ENCODE data around the gene ATP8B4. TPM values are rescaled to one million over a fixed set of nuclear protein-coding genes. Genes with fewer than 3 reads are reported as not detected.

The ATP8B4 gene
- total and polyA plus RNA-seq, 2 donors (not counting 1 experiment from before 2014, with no cell fraction given), result 3.5 to 19.5 TPM

DNA sequence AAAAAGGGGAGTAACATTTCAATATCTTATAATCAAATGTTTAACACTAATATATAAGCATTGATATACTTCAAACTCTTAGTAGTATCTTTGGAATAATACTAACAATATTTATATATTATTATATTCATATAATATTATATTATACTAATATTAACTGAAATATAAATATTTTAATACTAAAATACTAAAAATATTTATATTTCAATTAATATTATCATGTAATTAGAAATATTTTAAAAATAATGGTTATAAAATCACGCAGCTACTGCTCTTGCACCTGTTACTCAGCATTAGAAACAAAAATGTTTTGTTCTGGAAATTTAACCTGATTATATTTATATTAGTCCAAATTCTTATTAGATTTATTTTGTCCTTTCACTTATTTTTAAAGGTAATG is 12.6 kb upstream of the ATP8B4 start:
- no peaks in the 10 kb centered on the region for H4K20me1 ChIP-seq (ENCODE audit: control insufficient read depth, extremely low read depth, insufficient read depth, low read length)
- no peaks in the 10 kb centered on the region for H3K27me3 ChIP-seq (ENCODE audit: control insufficient read depth, insufficient read depth, low read length)
- H3K36me3 ChIP-seq (ENCODE audit: control insufficient read depth, insufficient read depth, low read length), result no peaks in the 10 kb centered on the region
- no peak overlapping the region for H3K27ac ChIP-seq (ENCODE audit: insufficient read depth, low read length)
- no peak overlapping the region for H3K9ac ChIP-seq (ENCODE audit: insufficient read depth, low read length)
- H3K4me1 ChIP-seq (ENCODE audit: control insufficient read depth, extremely low read depth, insufficient read depth, low read length), result peaks cover 7% of the 10 kb centered on the region
- H3K9me3 ChIP-seq (ENCODE audit: control insufficient read depth, insufficient read depth, low read depth, low read length), result no peaks in the 10 kb centered on the region
- TF ChIP-seq CTCF (conservative IDR thresholded peaks at IDR 0.05 in 1 of 2, IDR thresholded peaks at IDR 0.05 in 1 of 2; ENCODE audit: low read depth in 1 of 2, low read length in 2 of 2) (no peak), EZH2 (IDR thresholded peaks at IDR 0.05; ENCODE audit: low read length, missing control alignments) (no peak)
- no peak for DNase-seq (ENCODE audit: low read depth in 2 of 2)
- H2AFZ ChIP-seq (ENCODE audit: low read length), result no peak overlapping the region
- H3K4me3 ChIP-seq (replicated peaks in 1 of 4; ENCODE audit: control extremely low read depth in 1 of 4, insufficient read depth in 1 of 4, low read depth in 3 of 4, low read length in 4 of 4), result no peak overlapping the region
- H3K79me2 ChIP-seq (ENCODE audit: control insufficient read depth, insufficient read depth, low read length), result no peaks in the 10 kb centered on the region
- H3K4me2 ChIP-seq (ENCODE audit: extremely low read depth, insufficient read depth, low read length), result no peak overlapping the region

GRCh38 chr15:50128266-50128665 is 9.2 kb upstream of the ATP8B4 start:
- Histone ChIP-seq H3K9ac (ENCODE audit: insufficient read depth, low read length) (no peak overlapping the region), H3K4me3 (replicated peaks in 1 of 4; ENCODE audit: control extremely low read depth in 1 of 4, insufficient read depth in 1 of 4, low read depth in 3 of 4, low read length in 4 of 4) (no peak overlapping the region), H3K27ac (ENCODE audit: insufficient read depth, low read length) (no peak overlapping the region), H4K20me1 (ENCODE audit: control insufficient read depth, extremely low read depth, insufficient read depth, low read length) (no peaks in the 10 kb centered on the region), H3K27me3 (ENCODE audit: control insufficient read depth, insufficient read depth, low read length) (no peaks in the 10 kb centered on the region), H3K4me1 (ENCODE audit: control insufficient read depth, extremely low read depth, insufficient read depth, low read length) (no peaks in the 10 kb centered on the region), H3K4me2 (ENCODE audit: extremely low read depth, insufficient read depth, low read length) (no peak overlapping the region), H2AFZ (ENCODE audit: low read length) (no peak overlapping the region), H3K36me3 (ENCODE audit: control insufficient read depth, insufficient read depth, low read length) (no peaks in the 10 kb centered on the region), H3K9me3 (ENCODE audit: control insufficient read depth, insufficient read depth, low read depth, low read length) (no peaks in the 10 kb centered on the region), H3K79me2 (ENCODE audit: control insufficient read depth, insufficient read depth, low read length) (no peaks in the 10 kb centered on the region)
- no peak for DNase-seq (ENCODE audit: low read depth in 2 of 2)
- no peak for TF ChIP-seq EZH2 (IDR thresholded peaks at IDR 0.05; ENCODE audit: low read length, missing control alignments)
- TF ChIP-seq CTCF (conservative IDR thresholded peaks at IDR 0.05 in 1 of 2, IDR thresholded peaks at IDR 0.05 in 1 of 2; ENCODE audit: low read depth in 1 of 2, low read length in 2 of 2), result no peak

GRCh38 chr15:50127255-50127777 is 8.3 kb upstream of the ATP8B4 start:
- Histone ChIP-seq H3K27me3 (ENCODE audit: control insufficient read depth, insufficient read depth, low read length) (no peaks in the 10 kb centered on the region), H3K9me3 (ENCODE audit: control insufficient read depth, insufficient read depth, low read depth, low read length) (no peaks in the 10 kb centered on the region), H3K4me2 (ENCODE audit: extremely low read depth, insufficient read depth, low read length) (no peak overlapping the region), H4K20me1 (ENCODE audit: control insufficient read depth, extremely low read depth, insufficient read depth, low read length) (no peaks in the 10 kb centered on the region), H3K9ac (ENCODE audit: insufficient read depth, low read length) (no peak overlapping the region), H3K36me3 (ENCODE audit: control insufficient read depth, insufficient read depth, low read length) (no peaks in the 10 kb centered on the region), H3K27ac (ENCODE audit: insufficient read depth, low read length) (no peak overlapping the region), H3K79me2 (ENCODE audit: control insufficient read depth, insufficient read depth, low read length) (no peaks in the 10 kb centered on the region), H3K4me1 (ENCODE audit: control insufficient read depth, extremely low read depth, insufficient read depth, low read length) (no peaks in the 10 kb centered on the region), H2AFZ (ENCODE audit: low read length) (no peak overlapping the region), H3K4me3 (replicated peaks in 1 of 4; ENCODE audit: control extremely low read depth in 1 of 4, insufficient read depth in 1 of 4, low read depth in 3 of 4, low read length in 4 of 4) (no peak overlapping the region)
- DNase-seq (ENCODE audit: low read depth in 2 of 2), result peak in 1 of 2 donors; percentile 48
- TF ChIP-seq EZH2 (IDR thresholded peaks at IDR 0.05; ENCODE audit: low read length, missing control alignments) (no peak), CTCF (conservative IDR thresholded peaks at IDR 0.05 in 1 of 2, IDR thresholded peaks at IDR 0.05 in 1 of 2; ENCODE audit: low read depth in 1 of 2, low read length in 2 of 2) (no peak)
